Ishikawa (cell line): Measurements from ENCODE around the gene FAM237B.

Source experiments
- CEBPB ChIP-seq: IDR thresholded peaks from 2 replicates; pipeline ENCODE4 v1.6.1; 2012
- CREB1 ChIP-seq: IDR thresholded peaks from 2 replicates; pipeline ENCODE4 v1.6.1; 2012; ENCODE audit warnings: low read depth
- EGR1 ChIP-seq: IDR thresholded peaks from 2 replicates; pipeline ENCODE4 v1.6.1; 2012
- EP300 ChIP-seq: IDR thresholded peaks from 2 replicates; pipeline ENCODE4 v1.6.1; 2012; ENCODE audit warnings: borderline replicate concordance
- FOXM1 ChIP-seq: IDR thresholded peaks from 2 replicates; pipeline ENCODE4 v1.6.1; 2012; ENCODE audit warnings: low read depth, borderline replicate concordance
- NFIC ChIP-seq: IDR thresholded peaks from 2 replicates; pipeline ENCODE4 v1.6.1; 2012
- RAD21 ChIP-seq: IDR thresholded peaks from 2 replicates; pipeline ENCODE4 v1.6.1; 2012; ENCODE audit warnings: low read depth
- TEAD4 ChIP-seq: IDR thresholded peaks from 2 replicates; pipeline ENCODE4 v1.6.1; 2012
- USF1 ChIP-seq: IDR thresholded peaks from 2 replicates; pipeline ENCODE4 v1.6.1; 2012
- YY1 ChIP-seq: IDR thresholded peaks from 2 replicates; pipeline ENCODE4 v1.6.1; 2012; ENCODE audit warnings: low read depth
- ZBTB7A ChIP-seq: IDR thresholded peaks from 2 replicates; pipeline ENCODE4 v1.6.1; 2012; ENCODE audit warnings: low read depth
- TF ChIP-seq, protein P1 (sequence below): IDR thresholded peaks from 2 replicates; pipeline ENCODE4 v1.6.1; 2012
- TF ChIP-seq, protein P2 (sequence below): IDR thresholded peaks from 2 replicates; pipeline ENCODE4 v1.6.1; 2012; ENCODE audit warnings: low read depth, mild to moderate bottlenecking

GRCh38 chr7:90298145-90299038, 22.7 kb downstream of the FAM237B start:
- TF ChIP-seq USF1 = no peak
- TF ChIP-seq, protein P1, sequence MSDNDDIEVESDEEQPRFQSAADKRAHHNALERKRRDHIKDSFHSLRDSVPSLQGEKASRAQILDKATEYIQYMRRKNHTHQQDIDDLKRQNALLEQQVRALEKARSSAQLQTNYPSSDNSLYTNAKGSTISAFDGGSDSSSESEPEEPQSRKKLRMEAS = no peak
- no peak for TF ChIP-seq CEBPB
- TF ChIP-seq FOXM1 = no peak
- TF ChIP-seq, protein P2, sequence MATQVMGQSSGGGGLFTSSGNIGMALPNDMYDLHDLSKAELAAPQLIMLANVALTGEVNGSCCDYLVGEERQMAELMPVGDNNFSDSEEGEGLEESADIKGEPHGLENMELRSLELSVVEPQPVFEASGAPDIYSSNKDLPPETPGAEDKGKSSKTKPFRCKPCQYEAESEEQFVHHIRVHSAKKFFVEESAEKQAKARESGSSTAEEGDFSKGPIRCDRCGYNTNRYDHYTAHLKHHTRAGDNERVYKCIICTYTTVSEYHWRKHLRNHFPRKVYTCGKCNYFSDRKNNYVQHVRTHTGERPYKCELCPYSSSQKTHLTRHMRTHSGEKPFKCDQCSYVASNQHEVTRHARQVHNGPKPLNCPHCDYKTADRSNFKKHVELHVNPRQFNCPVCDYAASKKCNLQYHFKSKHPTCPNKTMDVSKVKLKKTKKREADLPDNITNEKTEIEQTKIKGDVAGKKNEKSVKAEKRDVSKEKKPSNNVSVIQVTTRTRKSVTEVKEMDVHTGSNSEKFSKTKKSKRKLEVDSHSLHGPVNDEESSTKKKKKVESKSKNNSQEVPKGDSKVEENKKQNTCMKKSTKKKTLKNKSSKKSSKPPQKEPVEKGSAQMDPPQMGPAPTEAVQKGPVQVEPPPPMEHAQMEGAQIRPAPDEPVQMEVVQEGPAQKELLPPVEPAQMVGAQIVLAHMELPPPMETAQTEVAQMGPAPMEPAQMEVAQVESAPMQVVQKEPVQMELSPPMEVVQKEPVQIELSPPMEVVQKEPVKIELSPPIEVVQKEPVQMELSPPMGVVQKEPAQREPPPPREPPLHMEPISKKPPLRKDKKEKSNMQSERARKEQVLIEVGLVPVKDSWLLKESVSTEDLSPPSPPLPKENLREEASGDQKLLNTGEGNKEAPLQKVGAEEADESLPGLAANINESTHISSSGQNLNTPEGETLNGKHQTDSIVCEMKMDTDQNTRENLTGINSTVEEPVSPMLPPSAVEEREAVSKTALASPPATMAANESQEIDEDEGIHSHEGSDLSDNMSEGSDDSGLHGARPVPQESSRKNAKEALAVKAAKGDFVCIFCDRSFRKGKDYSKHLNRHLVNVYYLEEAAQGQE = no peak
- TF ChIP-seq TEAD4 = no peak
- peak; percentile 70 for TF ChIP-seq RAD21
- TF ChIP-seq EP300 = no peak
- no peak for TF ChIP-seq CREB1
- no peak for TF ChIP-seq NFIC
- TF ChIP-seq YY1 = no peak
- TF ChIP-seq ZBTB7A = no peak
- no peak for TF ChIP-seq EGR1
